ENCODE data around the gene NEK9. TPM values are rescaled to one million over a fixed set of nuclear protein-coding genes. Genes with fewer than 3 reads are reported as not detected.

The NEK9 gene
- total and polyA plus RNA-seq, 4 donors: 23.1 to 76.3 (median 53.3) TPM

- no peak for ATAC-seq (ENCODE audit: insufficient read depth, low FRiP score)
- Histone ChIP-seq H3K36me3 (ENCODE audit: control insufficient read depth in 4 of 4, insufficient read depth in 4 of 4, low read length in 4 of 4) (peaks cover 29 to 51% (median 36%) of the 10 kb centered on the region in 4 donors), H3K9me3 (ENCODE audit: control insufficient read depth in 4 of 4, insufficient read depth in 3 of 4, low read length in 3 of 4) (no peaks in the 10 kb centered on the region), H3K27ac (ENCODE audit: low read depth in 1 of 2, low read length in 1 of 2) (no peak overlapping the region), H3K27me3 (ENCODE audit: control insufficient read depth in 3 of 3, insufficient read depth in 3 of 3, low read length in 2 of 3) (no peaks in the 10 kb centered on the region), H3K4me3 (no peak overlapping the region), H3K9ac (ENCODE audit: insufficient read depth in 1 of 2, low read length in 2 of 2) (no peak overlapping the region), H3K4me1 (ENCODE audit: control insufficient read depth in 5 of 5, insufficient read depth in 5 of 5, low read length in 5 of 5) (peaks cover 0 to 32% (median 12%) of the 10 kb centered on the region in 5 donors)
- WGBS, 2 donors: 79 to 96% methylated on average over 1 of the region's 1 CpG
- TF ChIP-seq CTCF (IDR thresholded peaks at IDR 0.05; ENCODE audit: control extremely low read depth, extremely low read depth): no peak
- no peak for DNase-seq
Observed at GRCh38 chr14:75083271-75083670, 43.6 kb downstream of the NEK9 start.

GRCh38 chr14:75081660-75082229 lies 45.1 kb downstream of the NEK9 start:
- H3K36me3 ChIP-seq (ENCODE audit: control insufficient read depth in 4 of 4, insufficient read depth in 4 of 4, low read length in 4 of 4): peaks cover 22 to 42% (median 25%) of the 10 kb centered on the region in 4 donors
- no peak for TF ChIP-seq CTCF (IDR thresholded peaks at IDR 0.05; ENCODE audit: control extremely low read depth, extremely low read depth)
- no peaks in the 10 kb centered on the region for H3K9me3 ChIP-seq (ENCODE audit: control insufficient read depth in 4 of 4, insufficient read depth in 3 of 4, low read length in 3 of 4)
- DNase-seq: peak in 2 of 3 donors; percentile 58 to 65
- H3K9ac ChIP-seq (ENCODE audit: insufficient read depth in 1 of 2, low read length in 2 of 2): peak overlapping the region in 1 of 2 donors; percentile 59
- H3K27me3 ChIP-seq (ENCODE audit: control insufficient read depth in 3 of 3, insufficient read depth in 3 of 3, low read length in 2 of 3): no peaks in the 10 kb centered on the region
- no peak overlapping the region for H3K27ac ChIP-seq (ENCODE audit: low read depth in 1 of 2, low read length in 1 of 2)
- H3K4me1 ChIP-seq (ENCODE audit: control insufficient read depth in 5 of 5, insufficient read depth in 5 of 5, low read length in 5 of 5): peaks cover 0 to 30% (median 12%) of the 10 kb centered on the region in 5 donors
- no peak overlapping the region for H3K4me3 ChIP-seq
- no peak for ATAC-seq (ENCODE audit: insufficient read depth, low FRiP score)
- 84 to 92% methylated on average over 2 of the region's 2 CpGs for WGBS, 2 donors

GRCh38 chr14:75079521-75079920 lies 47.3 kb downstream of the NEK9 start:
- H3K27ac ChIP-seq (ENCODE audit: low read depth in 1 of 2, low read length in 1 of 2): no peak overlapping the region
- no peak for DNase-seq
- H3K27me3 ChIP-seq (ENCODE audit: control insufficient read depth in 3 of 3, insufficient read depth in 3 of 3, low read length in 2 of 3): no peaks in the 10 kb centered on the region
- no peak for TF ChIP-seq CTCF (IDR thresholded peaks at IDR 0.05; ENCODE audit: control extremely low read depth, extremely low read depth)
- H3K9me3 ChIP-seq (ENCODE audit: control insufficient read depth in 4 of 4, insufficient read depth in 3 of 4, low read length in 3 of 4): no peaks in the 10 kb centered on the region
- no peak overlapping the region for H3K9ac ChIP-seq (ENCODE audit: insufficient read depth in 1 of 2, low read length in 2 of 2)
- H3K36me3 ChIP-seq (ENCODE audit: control insufficient read depth in 4 of 4, insufficient read depth in 4 of 4, low read length in 4 of 4): peaks cover 6 to 24% (median 13%) of the 10 kb centered on the region in 4 donors
- ATAC-seq (ENCODE audit: insufficient read depth, low FRiP score): no peak
- 46 to 49% methylated on average over 4 of the region's 4 CpGs for WGBS, 2 donors
- H3K4me3 ChIP-seq: no peak overlapping the region
- peaks cover 0 to 30% (median 12%) of the 10 kb centered on the region in 5 donors for H3K4me1 ChIP-seq (ENCODE audit: control insufficient read depth in 5 of 5, insufficient read depth in 5 of 5, low read length in 5 of 5)

- H3K9ac ChIP-seq (ENCODE audit: insufficient read depth in 1 of 2, low read length in 2 of 2): no peak overlapping the region
- DNase-seq (no peak), ATAC-seq (ENCODE audit: insufficient read depth, low FRiP score) (no peak)
- H3K27me3 ChIP-seq (ENCODE audit: control insufficient read depth in 3 of 3, insufficient read depth in 3 of 3, low read length in 2 of 3): no peaks in the 10 kb centered on the region
- no peaks in the 10 kb centered on the region for H3K9me3 ChIP-seq (ENCODE audit: control insufficient read depth in 4 of 4, insufficient read depth in 3 of 4, low read length in 3 of 4)
- H3K4me1 ChIP-seq (ENCODE audit: control insufficient read depth in 5 of 5, insufficient read depth in 5 of 5, low read length in 5 of 5): peaks cover 0 to 26% (median 10%) of the 10 kb centered on the region in 5 donors
- H3K4me3 ChIP-seq: no peak overlapping the region
- no peak overlapping the region for H3K27ac ChIP-seq (ENCODE audit: low read depth in 1 of 2, low read length in 1 of 2)
- peaks cover 0 to 10% (median 2%) of the 10 kb centered on the region in 4 donors for H3K36me3 ChIP-seq (ENCODE audit: control insufficient read depth in 4 of 4, insufficient read depth in 4 of 4, low read length in 4 of 4)
- no peak for TF ChIP-seq CTCF (IDR thresholded peaks at IDR 0.05; ENCODE audit: control extremely low read depth, extremely low read depth)
Observed at GRCh38 chr14:75077794-75078193, 49.1 kb downstream of the NEK9 start.

Measured in lung (tissue), 12 donors.